Coronary artery (tissue), 2 donors: Measurements from ENCODE around the gene TUBE1.

Experiments
- DNase-seq: peaks from one replicate; pipeline ENCODE4 v3.0.0-alpha.2; 2017; ENCODE audit warnings: low spot score
- H3K27ac ChIP-seq, 2 donors: fragments of 200-600 bp; sonication (generic); one replicate each; pipeline ENCODE4 v1.5.1; 2016 to 2019
- H3K4me3 ChIP-seq: fragments of 200-600 bp; sonication (generic); 2 replicates; pipeline ENCODE4 v1.5.1; 2016; ENCODE audit warnings: mild to moderate bottlenecking, moderate library complexity
- TF ChIP-seq, protein P1 (sequence below): fragments of 200-600 bp; sonication (generic); IDR thresholded peaks from one replicate; pipeline ENCODE4 v1.5.1; 2019; ENCODE audit warnings: antibody characterized with exemption

Gene TUBE1

DNA sequence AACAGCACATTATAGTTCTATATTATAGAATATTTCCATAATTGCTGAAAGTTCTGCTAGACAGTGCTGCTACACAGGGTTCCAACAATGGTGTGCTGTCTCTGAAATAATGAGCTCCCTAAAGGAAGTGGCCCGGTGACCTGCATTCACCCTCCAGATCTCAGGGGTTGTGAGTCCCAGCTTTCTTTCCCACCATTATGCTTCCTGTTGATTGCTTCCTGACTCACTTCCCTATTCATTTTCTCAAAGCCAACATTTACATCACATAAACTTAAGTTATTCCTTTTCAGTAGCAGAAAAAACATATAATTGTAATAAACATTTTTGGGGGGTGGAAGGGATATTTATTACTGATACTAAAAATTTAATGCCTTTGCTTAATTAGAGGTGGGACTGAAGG lies 46.3 kb downstream of the TUBE1 start:
- TF ChIP-seq, protein P1, sequence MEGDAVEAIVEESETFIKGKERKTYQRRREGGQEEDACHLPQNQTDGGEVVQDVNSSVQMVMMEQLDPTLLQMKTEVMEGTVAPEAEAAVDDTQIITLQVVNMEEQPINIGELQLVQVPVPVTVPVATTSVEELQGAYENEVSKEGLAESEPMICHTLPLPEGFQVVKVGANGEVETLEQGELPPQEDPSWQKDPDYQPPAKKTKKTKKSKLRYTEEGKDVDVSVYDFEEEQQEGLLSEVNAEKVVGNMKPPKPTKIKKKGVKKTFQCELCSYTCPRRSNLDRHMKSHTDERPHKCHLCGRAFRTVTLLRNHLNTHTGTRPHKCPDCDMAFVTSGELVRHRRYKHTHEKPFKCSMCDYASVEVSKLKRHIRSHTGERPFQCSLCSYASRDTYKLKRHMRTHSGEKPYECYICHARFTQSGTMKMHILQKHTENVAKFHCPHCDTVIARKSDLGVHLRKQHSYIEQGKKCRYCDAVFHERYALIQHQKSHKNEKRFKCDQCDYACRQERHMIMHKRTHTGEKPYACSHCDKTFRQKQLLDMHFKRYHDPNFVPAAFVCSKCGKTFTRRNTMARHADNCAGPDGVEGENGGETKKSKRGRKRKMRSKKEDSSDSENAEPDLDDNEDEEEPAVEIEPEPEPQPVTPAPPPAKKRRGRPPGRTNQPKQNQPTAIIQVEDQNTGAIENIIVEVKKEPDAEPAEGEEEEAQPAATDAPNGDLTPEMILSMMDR: no peak
- H3K4me3 ChIP-seq: no peak overlapping the region
- DNase-seq: no peak
- H3K27ac ChIP-seq: no peak overlapping the region

DNA sequence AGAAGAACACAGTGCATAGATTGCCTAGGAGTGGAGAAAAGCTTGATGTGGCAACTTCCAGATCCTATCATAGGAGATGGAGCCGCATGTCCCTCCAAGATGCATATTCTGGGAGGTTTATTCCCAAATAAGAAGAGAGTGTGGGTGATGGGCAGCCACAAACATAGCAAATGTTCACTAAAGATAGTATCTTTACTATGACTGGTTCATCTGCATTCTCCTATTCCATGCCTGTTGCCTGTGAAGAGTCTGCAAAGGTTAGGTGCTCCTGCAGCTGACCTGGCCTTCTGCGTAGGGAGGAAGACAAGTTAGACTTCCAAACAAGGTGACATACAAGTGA lies 47.9 kb downstream of the TUBE1 start:
- DNase-seq: no peak
- TF ChIP-seq, protein P1: no peak
- Histone ChIP-seq H3K4me3 (no peak overlapping the region), H3K27ac (peak overlapping the region; percentile 20 to 91)

DNA sequence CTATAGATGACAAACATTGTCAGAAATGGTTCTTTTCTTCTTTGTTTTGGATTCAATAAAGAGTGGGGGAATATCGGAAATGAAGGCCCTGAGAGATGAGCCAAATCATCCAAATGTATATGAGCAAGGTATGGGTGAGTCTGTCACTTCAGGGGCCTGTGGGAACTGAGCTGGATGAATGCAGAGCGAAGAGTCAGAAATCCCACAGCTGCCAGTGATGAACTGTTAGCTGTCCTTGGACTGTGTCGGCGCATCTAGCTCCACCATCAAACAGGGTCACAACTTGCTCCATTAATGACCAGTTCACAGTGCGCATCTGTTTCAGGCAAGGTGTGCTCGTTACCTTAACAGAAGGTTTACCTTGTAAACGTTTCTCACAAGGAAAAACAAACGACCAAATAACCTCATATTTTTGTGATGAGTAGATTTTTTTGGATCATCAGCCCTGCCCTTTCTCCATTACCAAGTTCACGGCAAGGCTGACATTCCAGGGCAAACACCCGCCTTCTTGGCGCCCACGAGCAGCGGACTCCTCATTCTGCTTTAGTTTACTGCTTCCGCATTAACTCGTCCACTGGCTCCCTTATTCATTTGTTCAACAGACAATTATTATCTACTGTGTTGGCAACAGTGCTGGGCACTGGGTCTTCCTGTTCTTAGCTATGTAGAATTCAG lies 48.4 kb downstream of the TUBE1 start:
- Histone ChIP-seq H3K4me3 (no peak overlapping the region), H3K27ac (peak overlapping the region; percentile 81 to 91)
- DNase-seq: no peak

DNA sequence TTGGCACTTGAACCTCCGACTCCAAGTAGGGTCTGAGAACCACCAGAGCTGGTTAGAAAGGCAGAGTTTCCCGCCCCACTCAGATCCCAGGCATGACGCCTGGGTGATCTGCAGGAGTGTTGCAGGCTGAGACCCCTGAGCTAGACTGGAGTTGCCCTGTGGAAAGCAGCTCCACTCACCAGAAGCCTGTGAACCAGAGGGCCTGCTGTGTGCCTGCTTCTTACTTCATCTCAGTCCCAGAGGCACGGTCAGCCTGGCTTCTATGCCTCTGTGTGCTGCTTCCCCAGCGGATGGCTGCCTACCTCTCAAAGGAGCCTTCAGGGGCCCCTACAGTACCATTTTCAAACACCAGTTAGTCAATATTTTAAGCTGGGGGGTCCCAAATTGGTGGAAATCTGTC lies 49.0 kb downstream of the TUBE1 start:
- Histone ChIP-seq H3K4me3 (peak overlapping the region; percentile 39), H3K27ac (peak overlapping the region; percentile 81 to 91)
- TF ChIP-seq, protein P1: no peak
- no peak for DNase-seq

More for the DNA sequence above, 48.4 kb downstream of the TUBE1 start:
- TF ChIP-seq, protein P1: no peak

DNA sequence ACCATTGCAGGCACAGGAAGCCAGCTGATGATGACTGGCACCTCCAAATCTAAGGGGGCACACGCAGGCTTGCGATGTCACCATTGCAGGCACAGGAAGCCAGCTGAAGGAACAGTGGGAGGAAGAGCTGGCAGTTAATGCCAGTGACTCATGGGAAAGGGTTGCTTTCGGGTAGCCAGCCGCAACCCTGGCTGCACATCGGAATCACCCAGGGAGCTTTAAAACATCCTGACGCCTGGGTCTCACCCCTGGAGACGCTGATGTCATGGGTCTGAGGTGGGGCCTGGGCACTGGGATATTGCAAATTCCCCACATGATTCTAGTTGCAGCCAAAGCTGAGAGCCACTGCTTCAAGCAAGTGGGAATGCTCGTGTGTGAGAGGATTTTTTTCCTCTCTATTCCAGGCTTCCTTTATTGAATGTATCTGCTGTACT lies 49.5 kb downstream of the TUBE1 start:
- peak overlapping the region; percentile 39 for H3K4me3 ChIP-seq
- H3K27ac ChIP-seq: peak overlapping the region; percentile 81 to 91
- TF ChIP-seq, protein P1: no peak
- DNase-seq: peak; percentile 96

DNA sequence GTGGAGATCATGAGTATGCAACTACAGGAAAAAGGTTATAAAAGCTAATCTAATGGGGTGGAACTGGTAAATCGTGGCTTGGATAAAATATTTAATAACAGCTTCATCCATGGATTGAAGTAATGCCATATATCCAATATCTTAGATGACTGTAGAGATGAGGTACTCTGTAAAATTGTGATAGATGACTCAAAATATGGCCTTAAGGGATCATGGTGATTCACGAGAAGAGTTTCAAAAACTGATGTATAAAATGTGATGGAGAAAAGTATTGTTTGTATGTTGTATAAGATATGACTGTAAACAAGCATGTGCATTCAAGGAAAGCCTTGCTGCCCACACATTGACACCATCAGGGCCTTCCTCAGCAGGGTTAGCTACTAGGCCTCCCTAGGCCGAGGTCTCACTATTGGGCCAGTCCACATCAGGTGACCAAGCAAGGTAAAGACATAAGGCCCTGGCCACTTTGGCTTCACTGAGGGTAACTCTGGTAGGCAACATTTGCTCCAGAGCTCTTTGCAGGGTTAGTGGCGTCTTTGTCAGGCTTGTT lies 51.1 kb downstream of the TUBE1 start:
- peak overlapping the region; percentile 3 to 78 for H3K27ac ChIP-seq

More for the DNA sequence above, 51.1 kb downstream of the TUBE1 start:
- DNase-seq: no peak
- TF ChIP-seq, protein P1: no peak
- H3K4me3 ChIP-seq: no peak overlapping the region
